ENCODE data around the gene PRPF40A.

- peak; percentile 94 for TF ChIP-seq POLR2A (IDR thresholded peaks at IDR 0.05; ENCODE audit: low read length)
- no peak for TF ChIP-seq GATA1 (IDR thresholded peaks at IDR 0.05; ENCODE audit: low read depth, low read length)
Measured at GRCh38 chr2:152717228-152718075, at the start of gene PRPF40A.

All from erythroblast (primary cell).